Adrenal gland (tissue), 5 donors: Measurements from ENCODE around the gene SP6.

Experiments
- CTCF ChIP-seq, 6 experiments: fragments of 450-650 bp in 4 of 6; fragments of 200-600 bp in 2 of 6; sonication (generic) in 1 of 6; IDR thresholded peaks; 1 replicate in 5 of 6; 2 replicates in 1 of 6; pipeline versions ENCODE4 v1.5.1 to v1.8.0; 2016 to 2021; ENCODE audit warnings: antibody characterized with exemption in 6 of 6, mild to moderate bottlenecking in 2 of 6, moderate library complexity in 1 of 6
- POLR2A ChIP-seq, 2 donors: fragments of 450-650 bp; IDR thresholded peaks; one replicate each; pipeline ENCODE4 v1.6.1; 2017; ENCODE audit warnings: antibody characterized with exemption in 2 of 2, mild to moderate bottlenecking in 2 of 2, moderate library complexity in 1 of 2
- donor health status: DM: no; HTN: no; CAD: no.

DNA sequence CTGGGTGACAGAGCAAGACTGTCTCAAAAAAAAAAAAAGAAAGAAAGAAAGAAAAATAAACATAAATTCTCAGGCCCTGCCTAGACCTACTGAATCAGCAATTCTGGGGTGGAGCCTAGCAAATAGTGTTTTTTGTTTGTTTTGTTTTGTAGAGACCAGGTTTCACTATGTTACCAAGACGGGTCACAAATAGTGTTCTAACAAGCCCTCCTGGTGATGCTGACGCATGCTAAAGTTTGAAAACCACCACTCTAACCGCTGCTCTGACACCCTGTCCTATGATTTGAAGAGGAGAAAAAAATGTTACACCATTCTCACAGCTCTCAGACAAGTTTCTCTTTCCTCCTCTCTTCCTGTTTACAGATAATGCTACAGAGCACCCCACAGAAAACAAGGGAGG lies 21.1 kb downstream of the SP6 start:
- TF ChIP-seq CTCF (IDR thresholded peaks at IDR 0.05): no peak
- TF ChIP-seq POLR2A (IDR thresholded peaks at IDR 0.05): no peak
